HG03520 (cell line): ENCODE data around the gene SNTG2.

Experiments used
- ATAC-seq: cut with Tn5 transposase; IDR thresholded peaks from one replicate; pipeline ENCODE4 v1.9.1; 2021; ENCODE audit warnings: mild to moderate bottlenecking, moderate library complexity; ENCODE audit not compliant: unreplicated experiment

Gene SNTG2

DNA sequence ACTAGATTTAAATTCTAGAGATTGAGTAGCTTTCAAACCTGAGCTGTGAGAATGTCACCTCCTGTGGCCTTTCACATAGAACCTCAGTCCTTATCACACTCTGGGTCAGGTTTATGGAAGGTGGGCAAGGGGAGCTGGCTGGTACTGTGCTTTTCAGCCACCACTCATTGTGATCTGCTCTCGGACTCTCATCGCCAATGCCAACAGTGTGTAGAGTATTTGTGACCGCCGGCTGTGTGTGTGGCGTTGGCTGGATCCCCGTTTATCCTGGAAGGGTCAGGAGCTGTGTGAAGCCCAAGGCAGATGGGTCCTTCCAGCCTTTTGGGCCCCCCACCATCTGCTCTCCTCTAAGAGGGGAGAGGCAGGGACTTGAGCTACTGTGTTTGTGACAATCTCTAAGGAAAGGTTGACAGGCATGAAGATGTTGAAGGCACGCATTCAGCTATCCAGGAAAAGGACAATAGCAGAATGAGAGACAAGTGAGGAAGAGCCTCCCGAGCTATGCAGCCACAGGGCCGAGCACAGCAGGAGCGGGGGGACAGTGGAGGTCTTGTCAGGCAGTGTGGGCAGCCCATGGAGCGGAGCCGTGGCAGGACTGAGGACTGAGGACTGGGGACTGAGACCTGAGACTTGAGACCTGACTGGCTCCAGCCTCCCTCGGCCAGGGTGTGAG is 355.5 kb downstream of the SNTG2 start:
- ATAC-seq: no peak

DNA sequence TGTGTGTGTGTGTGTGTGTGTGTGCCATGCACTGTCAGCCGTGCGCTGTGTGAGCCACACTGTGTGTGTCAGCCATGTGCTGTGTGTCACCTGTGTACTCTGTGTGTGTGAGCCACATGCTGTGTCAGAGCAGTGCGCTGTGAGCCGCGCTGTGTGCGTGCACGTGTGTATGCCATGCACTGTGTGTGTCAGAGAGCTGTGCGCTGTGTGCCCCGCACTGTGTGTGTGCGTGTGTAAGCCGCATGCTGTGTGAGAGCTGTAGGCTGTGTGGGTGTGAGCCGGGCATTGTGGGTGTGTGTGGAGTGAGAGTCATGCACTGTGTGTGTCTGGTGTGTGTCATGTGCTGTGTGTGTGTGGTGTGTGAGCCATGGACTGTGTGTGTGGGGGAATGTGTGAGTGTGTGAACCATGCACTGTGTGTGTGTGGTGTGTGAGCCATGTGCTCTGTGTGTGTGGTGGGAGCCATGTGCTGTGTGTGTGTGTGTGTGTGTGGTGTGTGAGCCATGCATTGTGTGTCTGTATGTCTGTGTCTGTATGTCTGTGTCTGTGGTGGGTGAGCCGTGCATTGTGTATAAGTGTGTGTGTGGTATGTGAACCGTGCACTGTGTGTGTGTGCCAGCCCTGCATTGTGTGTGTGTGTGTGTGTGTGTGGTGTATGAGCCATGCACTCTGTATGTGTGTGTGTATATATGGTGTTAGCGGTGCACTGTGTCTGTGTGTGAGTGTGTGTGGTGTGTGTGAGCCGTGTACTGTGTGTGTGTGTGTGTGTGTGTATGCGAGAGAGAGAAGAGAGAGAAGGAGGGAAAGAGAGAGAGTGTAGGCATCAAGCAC is 356.3 kb downstream of the SNTG2 start:
- no peak for ATAC-seq

GRCh38 chr2:1307670-1308069 is 357.0 kb downstream of the SNTG2 start:
- ATAC-seq: no peak

GRCh38 chr2:1308678-1309077 is 358.0 kb downstream of the SNTG2 start:
- ATAC-seq: no peak

DNA sequence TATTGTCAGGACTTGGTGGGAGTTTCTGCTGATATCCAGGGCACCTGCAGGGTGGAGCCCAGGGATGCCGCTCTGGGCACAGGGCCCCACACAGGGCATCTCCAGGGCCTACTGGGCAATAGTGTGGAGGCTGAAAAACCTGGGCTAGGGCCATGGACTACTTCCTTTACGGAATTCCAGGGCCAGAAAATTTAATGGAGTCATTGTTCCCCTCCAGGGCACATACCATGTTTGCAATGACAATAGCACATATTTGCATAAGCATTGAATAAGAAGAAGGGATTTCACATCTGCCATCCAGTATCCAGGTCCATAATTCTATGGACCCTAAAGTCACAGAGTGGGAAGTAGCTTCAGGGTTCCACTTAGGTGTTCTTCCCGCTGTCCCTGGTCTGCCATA is 358.9 kb downstream of the SNTG2 start:
- no peak for ATAC-seq

DNA sequence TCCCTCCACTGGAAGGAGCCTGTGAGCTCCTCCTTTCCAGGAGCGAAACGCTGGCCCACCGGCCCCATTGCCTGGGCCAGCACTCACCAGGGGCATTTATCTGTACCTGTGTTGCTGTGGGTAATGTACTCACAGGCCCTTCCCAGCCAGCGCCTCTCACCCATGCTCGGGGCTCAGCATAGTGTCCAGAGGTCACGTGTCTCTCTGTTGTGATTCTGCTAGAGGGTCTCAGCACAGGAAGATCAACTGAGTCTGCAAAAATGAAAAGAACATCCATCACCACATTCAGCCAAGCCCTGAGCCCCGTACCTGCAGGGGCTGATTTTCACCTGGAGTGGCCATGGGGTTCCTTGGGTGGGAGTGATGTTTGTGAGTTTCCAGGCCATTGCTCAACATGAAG is 359.6 kb downstream of the SNTG2 start:
- ATAC-seq: no peak

DNA sequence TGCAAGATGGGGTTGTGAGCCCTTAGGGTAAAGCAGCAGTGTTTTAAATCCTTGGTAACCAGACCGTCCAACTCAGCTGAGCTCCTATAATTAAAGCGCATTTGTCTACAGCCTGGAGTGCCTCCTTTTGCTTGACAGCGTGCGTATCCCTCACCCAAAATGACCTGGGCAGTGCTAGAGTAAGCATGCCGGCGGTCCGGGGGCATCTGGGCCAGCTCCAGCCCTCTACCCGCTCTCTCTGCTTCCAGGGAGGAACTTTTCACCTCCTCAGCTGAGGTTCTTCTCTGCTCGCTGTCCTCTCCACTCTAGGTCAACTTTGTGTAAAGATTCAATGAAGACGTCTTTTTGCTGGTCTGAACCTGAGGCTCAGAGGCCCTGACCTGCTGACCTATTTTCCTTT is 360.2 kb downstream of the SNTG2 start:
- no peak for ATAC-seq

DNA sequence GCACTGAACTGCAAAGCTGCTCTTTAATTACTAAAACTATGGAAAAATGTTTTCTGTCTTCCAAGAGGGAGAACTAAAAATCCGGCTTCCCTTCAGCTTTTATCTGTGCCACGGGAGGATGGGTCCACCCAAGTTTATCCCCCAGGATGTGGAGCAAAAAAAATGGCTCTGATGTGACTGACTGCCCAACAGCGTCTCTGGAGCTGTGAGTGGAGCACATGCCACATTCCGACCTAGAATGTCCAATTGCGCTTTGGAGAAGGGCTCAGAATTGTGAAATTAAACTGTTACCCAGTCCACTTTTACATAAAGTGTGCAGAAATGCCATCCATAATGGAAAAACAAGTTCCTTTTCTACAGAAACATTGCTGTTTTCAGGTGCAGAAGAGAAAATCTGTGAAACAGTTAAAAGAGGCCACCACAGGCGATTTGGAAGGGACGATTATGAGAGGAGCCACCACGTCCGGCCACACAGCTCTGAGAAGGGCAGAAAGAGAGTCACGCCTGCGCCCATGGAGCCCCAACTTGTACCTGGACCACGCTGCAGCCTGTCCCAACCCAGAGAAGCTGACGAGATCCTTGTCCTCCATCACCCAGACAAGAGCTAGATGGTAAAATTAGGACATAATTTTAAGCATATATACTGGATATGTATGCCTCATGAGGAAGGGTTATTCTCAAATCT is 362.7 kb downstream of the SNTG2 start:
- no peak for ATAC-seq

- no peak for ATAC-seq
Measured at GRCh38 chr2:1314254-1314653, 363.6 kb downstream of the SNTG2 start.

DNA sequence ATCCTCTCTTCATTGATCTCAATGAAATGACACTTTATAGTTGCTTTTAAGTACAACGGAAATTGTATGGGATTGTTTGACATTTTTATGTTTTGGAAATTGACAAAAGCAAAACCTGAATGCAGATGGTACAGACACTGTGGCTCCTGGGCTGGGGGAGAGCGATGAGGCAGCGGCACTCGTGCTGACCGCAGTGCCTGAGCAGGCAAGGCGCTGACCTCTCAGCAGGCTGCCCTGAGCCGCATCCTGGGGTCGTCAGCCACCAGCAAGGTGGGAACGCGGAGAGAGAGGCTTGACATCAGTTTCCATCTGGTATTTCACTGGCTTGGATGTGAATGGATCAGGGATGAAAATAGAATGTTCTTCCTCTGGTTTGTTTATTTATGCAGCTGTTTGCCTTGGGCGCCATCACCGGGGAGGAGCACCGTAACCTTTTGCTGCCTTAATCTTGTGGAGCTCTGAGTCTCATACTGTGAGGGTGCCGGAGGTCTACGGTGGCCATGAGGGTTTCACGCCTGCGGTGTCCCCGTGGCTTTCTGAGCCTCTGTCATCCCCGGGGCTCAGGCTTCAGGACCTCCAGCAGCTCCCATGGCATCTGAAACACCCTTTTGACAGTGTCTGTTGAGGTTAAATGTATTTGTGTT is 367.8 kb downstream of the SNTG2 start:
- no peak for ATAC-seq

- no peak for ATAC-seq
Measured at GRCh38 chr2:1319393-1319792, 368.7 kb downstream of the SNTG2 start.

- no peak for ATAC-seq
Measured at GRCh38 chr2:1321321-1321720, 370.7 kb downstream of the SNTG2 start.

DNA sequence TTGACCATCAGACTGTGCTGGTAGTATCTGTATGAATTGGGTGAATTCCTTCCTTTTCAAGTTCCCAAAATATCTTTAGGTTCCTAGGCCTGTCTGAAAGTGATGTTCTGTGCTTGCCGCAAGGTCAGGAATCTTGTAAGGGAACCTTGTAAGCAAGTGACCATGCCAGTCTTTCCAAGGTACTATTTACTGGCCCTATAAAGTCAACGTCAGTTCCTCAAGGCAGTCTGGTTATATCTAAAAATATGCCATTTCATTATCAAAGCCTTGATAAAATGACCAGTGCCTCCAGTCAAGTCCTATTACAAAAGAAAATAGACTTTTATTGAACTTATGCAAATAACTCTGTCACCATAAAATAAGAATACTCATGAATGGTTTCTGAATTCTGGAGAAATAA is 374.2 kb downstream of the SNTG2 start:
- no peak for ATAC-seq

- no peak for ATAC-seq
Measured at GRCh38 chr2:1328684-1329083, 378.0 kb downstream of the SNTG2 start.

GRCh38 chr2:1339388-1340140 is 388.9 kb downstream of the SNTG2 start:
- no peak for ATAC-seq

DNA sequence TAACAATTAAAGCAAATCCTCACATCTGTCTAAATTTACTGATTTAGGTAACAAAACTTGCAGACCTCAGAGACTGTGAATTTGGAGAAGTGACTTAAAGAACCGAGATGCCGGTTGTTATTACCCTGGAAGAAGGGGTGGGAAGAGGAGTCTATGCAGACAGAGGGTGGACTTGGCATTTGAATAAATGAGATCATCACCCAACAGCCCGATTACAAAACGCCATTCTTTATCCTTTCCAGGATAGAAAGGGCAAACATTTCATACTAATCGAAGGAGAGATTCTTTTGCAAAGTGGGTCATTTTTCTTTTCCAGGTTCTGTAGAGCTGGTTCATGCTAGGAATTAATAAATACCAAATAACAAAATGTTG is 389.5 kb downstream of the SNTG2 start:
- no peak for ATAC-seq

- no peak for ATAC-seq
Measured at GRCh38 chr2:1341404-1342120, 390.9 kb downstream of the SNTG2 start.

- ATAC-seq: no peak
Measured at GRCh38 chr2:1348789-1349188, 398.1 kb downstream of the SNTG2 start.

DNA sequence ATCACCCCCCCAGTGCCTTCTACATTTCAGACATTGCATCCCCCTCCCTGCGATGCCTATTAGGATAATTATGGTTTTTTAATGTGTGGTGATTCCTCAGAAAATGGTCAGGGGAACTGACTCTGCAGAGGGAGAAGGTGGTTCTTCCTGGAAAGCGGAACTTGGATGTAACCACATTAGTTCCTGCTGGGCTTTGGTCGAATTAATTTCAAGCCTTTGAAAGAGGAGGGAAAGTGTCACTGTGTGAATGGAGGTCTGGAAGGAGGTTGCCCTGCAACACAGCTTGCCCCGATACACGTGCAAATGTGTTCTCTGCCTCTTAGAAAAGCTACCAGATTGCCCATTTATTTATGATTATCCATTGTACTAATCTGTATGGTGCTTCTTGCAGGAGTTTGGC is 399.5 kb downstream of the SNTG2 start:
- ATAC-seq: no peak

- no peak for ATAC-seq
Measured at GRCh38 chr2:1353124-1353523, 402.5 kb downstream of the SNTG2 start.
